Measurements from ENCODE around the gene CDH16.

DNA sequence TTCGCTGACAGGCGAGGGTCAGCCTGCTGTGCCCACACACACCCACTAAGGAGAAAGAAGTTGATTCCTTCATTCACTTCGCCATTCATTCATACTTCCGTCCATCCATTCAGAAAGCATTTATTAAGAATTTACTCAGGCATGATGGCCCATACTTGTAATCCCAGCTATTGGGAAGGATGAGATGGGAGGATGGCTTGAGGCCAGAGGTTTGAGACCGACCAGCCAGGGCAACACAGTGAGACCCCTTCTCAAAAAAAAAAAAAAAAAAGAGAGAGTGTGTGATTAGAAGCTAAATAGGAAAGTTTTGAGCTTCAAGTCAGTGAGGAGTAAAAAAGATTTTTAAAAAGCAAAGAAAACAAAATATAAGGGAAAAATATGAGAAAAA, 25.4 kb upstream of the CDH16 start:
- no peak for TF ChIP-seq POLR2A (IDR thresholded peaks at IDR 0.05)
- TF ChIP-seq, protein P1, sequence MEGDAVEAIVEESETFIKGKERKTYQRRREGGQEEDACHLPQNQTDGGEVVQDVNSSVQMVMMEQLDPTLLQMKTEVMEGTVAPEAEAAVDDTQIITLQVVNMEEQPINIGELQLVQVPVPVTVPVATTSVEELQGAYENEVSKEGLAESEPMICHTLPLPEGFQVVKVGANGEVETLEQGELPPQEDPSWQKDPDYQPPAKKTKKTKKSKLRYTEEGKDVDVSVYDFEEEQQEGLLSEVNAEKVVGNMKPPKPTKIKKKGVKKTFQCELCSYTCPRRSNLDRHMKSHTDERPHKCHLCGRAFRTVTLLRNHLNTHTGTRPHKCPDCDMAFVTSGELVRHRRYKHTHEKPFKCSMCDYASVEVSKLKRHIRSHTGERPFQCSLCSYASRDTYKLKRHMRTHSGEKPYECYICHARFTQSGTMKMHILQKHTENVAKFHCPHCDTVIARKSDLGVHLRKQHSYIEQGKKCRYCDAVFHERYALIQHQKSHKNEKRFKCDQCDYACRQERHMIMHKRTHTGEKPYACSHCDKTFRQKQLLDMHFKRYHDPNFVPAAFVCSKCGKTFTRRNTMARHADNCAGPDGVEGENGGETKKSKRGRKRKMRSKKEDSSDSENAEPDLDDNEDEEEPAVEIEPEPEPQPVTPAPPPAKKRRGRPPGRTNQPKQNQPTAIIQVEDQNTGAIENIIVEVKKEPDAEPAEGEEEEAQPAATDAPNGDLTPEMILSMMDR (IDR thresholded peaks at IDR 0.05): no peak
- no peak for TF ChIP-seq EP300 (IDR thresholded peaks at IDR 0.05)

Measured in gastroesophageal sphincter (tissue), 3 donors.